ENCODE measurements around the gene MALRD1. TPM values are rescaled to one million over a fixed set of nuclear protein-coding genes. Genes with fewer than 3 reads are reported as not detected.

The MALRD1 gene
- total RNA-seq, 4 donors from 2014 or later = 0.23 TPM; not detected in 3

- DNase-seq (ENCODE audit: low spot score in 2 of 2) = no peak
Observed at GRCh38 chr10:19623321-19623720, 574.7 kb downstream of the MALRD1 start.

GRCh38 chr10:19626156-19626555 lies 577.6 kb downstream of the MALRD1 start:
- WGBS, 2 donors = 80 to 83% methylated on average over 3 of the region's 3 CpGs
- no peak for DNase-seq (ENCODE audit: low spot score in 2 of 2)
- no peak overlapping the region for H3K4me3 ChIP-seq (ENCODE audit: low read depth, poor library complexity, severe bottlenecking)
- TF ChIP-seq CTCF (IDR thresholded peaks at IDR 0.05) (no peak), POLR2A (IDR thresholded peaks at IDR 0.05) (no peak)
- intact Hi-C loops (cut with DNase I; ENCODE audit: low total_unique reads) = no loop called here

More at GRCh38 chr10:19623321-19623720, 574.7 kb downstream of the MALRD1 start:
- H3K4me3 ChIP-seq (ENCODE audit: low read depth, poor library complexity, severe bottlenecking) = no peak overlapping the region
- intact Hi-C loops (cut with DNase I; ENCODE audit: low total_unique reads) = no loop called here
- no peak for TF ChIP-seq POLR2A (IDR thresholded peaks at IDR 0.05)
- no peak for TF ChIP-seq CTCF (IDR thresholded peaks at IDR 0.05)

- DNase-seq (ENCODE audit: low spot score in 2 of 2) = no peak
- intact Hi-C loops (cut with DNase I; ENCODE audit: low total_unique reads) = no loop called here
- TF ChIP-seq POLR2A (IDR thresholded peaks at IDR 0.05) (no peak), CTCF (IDR thresholded peaks at IDR 0.05) (no peak)
- 66 to 69% methylated on average over 7 of the region's 7 CpGs for WGBS, 2 donors
- H3K4me3 ChIP-seq (ENCODE audit: low read depth, poor library complexity, severe bottlenecking) = no peak overlapping the region
Observed at GRCh38 chr10:19628767-19629560, 580.4 kb downstream of the MALRD1 start.

- no peak for TF ChIP-seq POLR2A (IDR thresholded peaks at IDR 0.05)
- no peak for TF ChIP-seq CTCF (IDR thresholded peaks at IDR 0.05)
- 54 to 67% methylated on average over 6 of the region's 6 CpGs for WGBS, 2 donors
- no peak overlapping the region for H3K4me3 ChIP-seq (ENCODE audit: low read depth, poor library complexity, severe bottlenecking)
- intact Hi-C loops (cut with DNase I; ENCODE audit: low total_unique reads) = no loop called here
- DNase-seq (ENCODE audit: low spot score in 2 of 2) = peak; percentile 63 to 90
Observed at GRCh38 chr10:19629567-19629966, 581.0 kb downstream of the MALRD1 start.

DNA sequence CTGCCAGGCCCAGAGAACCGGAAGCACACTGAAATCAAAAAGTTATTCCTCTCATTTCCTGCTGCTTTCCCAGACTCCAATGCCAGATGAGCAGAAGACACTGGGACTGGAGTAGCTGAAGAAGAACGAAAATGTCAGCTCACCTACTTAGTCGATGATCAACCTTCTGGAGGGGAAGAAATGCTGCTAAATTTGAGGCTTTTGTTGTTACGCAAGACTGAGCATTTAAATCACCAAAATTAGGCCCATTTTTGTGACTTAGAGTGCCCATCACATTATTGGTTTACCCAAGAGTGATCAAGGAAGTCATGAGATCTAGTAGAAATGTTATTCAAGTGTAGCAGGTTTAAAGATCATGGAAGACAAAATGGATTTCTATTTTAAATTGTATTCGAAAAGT lies 585.6 kb downstream of the MALRD1 start:
- DNase-seq (ENCODE audit: low spot score in 2 of 2) = no peak
- intact Hi-C loops (cut with DNase I; ENCODE audit: low total_unique reads) = no loop called here
- TF ChIP-seq POLR2A (IDR thresholded peaks at IDR 0.05) (no peak), CTCF (IDR thresholded peaks at IDR 0.05) (no peak)
- 95 to 96% methylated on average over 5 of the region's 5 CpGs for WGBS, 2 donors
- no peak overlapping the region for H3K4me3 ChIP-seq (ENCODE audit: low read depth, poor library complexity, severe bottlenecking)

Measured in lower leg skin (tissue), 4 donors.